GM19238 (cell line): ENCODE results near the gene KRTAP12-4.
"Not testable (repeated sequence)": the region's sequence is repeated elsewhere in the genome, so short reads cannot be mapped to it uniquely, and the experiment has no call there.

Experiments
- DNase-seq: peaks from one replicate; pipeline ENCODE4 v3.0.0; 2011; ENCODE audit warnings: low spot score; ENCODE audit not compliant: insufficient read length

KRTAP12-4 gene

GRCh38 chr21:44687671-44688070, 33.2 kb upstream of the KRTAP12-4 start:
- no peak for DNase-seq

- DNase-seq: no peak
These were observed 32.5 kb upstream of the KRTAP12-4 start for GRCh38 chr21:44686843-44687561.

- no peak for DNase-seq
These were observed 31.7 kb upstream of the KRTAP12-4 start for GRCh38 chr21:44686000-44686781.

GRCh38 chr21:44685050-44685449, 30.6 kb upstream of the KRTAP12-4 start:
- DNase-seq: not testable (repeated sequence)

GRCh38 chr21:44684483-44684882, 30.0 kb upstream of the KRTAP12-4 start:
- DNase-seq: no peak

GRCh38 chr21:44684077-44684476, 29.6 kb upstream of the KRTAP12-4 start:
- DNase-seq: no peak

GRCh38 chr21:44682580-44683151, 28.2 kb upstream of the KRTAP12-4 start:
- DNase-seq: no peak

GRCh38 chr21:44681861-44682579, 27.6 kb upstream of the KRTAP12-4 start, which contains the start of gene KRTAP12-1:
TSS of gene KRTAP12-1 (minus strand) at chr21:44682163. CDS start at chr21:44682123, 40 bp downstream.
- no peak for DNase-seq

GRCh38 chr21:44681152-44681551, 26.7 kb upstream of the KRTAP12-4 start:
- DNase-seq: no peak

GRCh38 chr21:44677881-44678280, 23.4 kb upstream of the KRTAP12-4 start:
- DNase-seq: no peak

- DNase-seq: no peak
These were observed 17.5 kb upstream of the KRTAP12-4 start for GRCh38 chr21:44671911-44672310.

- DNase-seq: no peak
These were observed 16.4 kb upstream of the KRTAP12-4 start for GRCh38 chr21:44670642-44671432.

GRCh38 chr21:44667612-44668011, 13.2 kb upstream of the KRTAP12-4 start:
- no peak for DNase-seq

- DNase-seq: no peak
These were observed 12.2 kb upstream of the KRTAP12-4 start, which contains the start of gene KRTAP12-2 for GRCh38 chr21:44666401-44667320. TSS of gene KRTAP12-2 (minus strand) at chr21:44666927. CDS start at chr21:44666886, 41 bp downstream.

GRCh38 chr21:44664691-44665090, 10.2 kb upstream of the KRTAP12-4 start:
- no peak for DNase-seq

GRCh38 chr21:44661567-44661966, 7.1 kb upstream of the KRTAP12-4 start:
- DNase-seq: not testable (repeated sequence)

GRCh38 chr21:44658913-44659595, 4.6 kb upstream of the KRTAP12-4 start:
- DNase-seq: no peak

GRCh38 chr21:44658541-44658910, 4.1 kb upstream of the KRTAP12-4 start:
- DNase-seq: no peak
